Adrenal gland (tissue), 12 donors: ENCODE results near the gene SDK1. TPM values are rescaled to one million over a fixed set of nuclear protein-coding genes. Genes with fewer than 3 reads are reported as not detected.

Source experiments
- DNase-seq, 7 donors: peaks; one replicate each; pipeline ENCODE4 v3.0.0-alpha.2; 2019 to 2020
- H3K27ac ChIP-seq, 5 donors: fragments of 200-600 bp; sonication (generic) in 4 of 5; 1 replicate in 3 of 5; 2 replicates in 2 of 5; pipeline versions ENCODE4 v1.5.1 to v1.8.0; 2016 to 2020; ENCODE audit warnings: mild to moderate bottlenecking in 1 of 5
- H3K27me3 ChIP-seq: fragments of 200-600 bp; 2 replicates; pipeline ENCODE4 v1.8.0; 2021
- H3K36me3 ChIP-seq, 2 donors: fragments of 200-600 bp; replicated peaks in 1 of 2; 1 replicate in 1 of 2; 2 replicates in 1 of 2; pipeline versions ENCODE4 v1.5.1 to v1.8.0; 2018 to 2022
- H3K4me1 ChIP-seq, 2 donors: fragments of 200-600 bp; replicated peaks in 1 of 2; 1 replicate in 1 of 2; 2 replicates in 1 of 2; pipeline versions ENCODE4 v1.5.1 to v1.8.0; 2018 to 2021
- H3K4me3 ChIP-seq, 4 donors: fragments of 200-600 bp; sonication (generic) in 3 of 4; one replicate each; pipeline ENCODE4 v1.5.1; 2016 to 2018
- H3K9me3 ChIP-seq, 3 donors: fragments of 200-600 bp; sonication (generic) in 1 of 3; replicated peaks in 1 of 3; 1 replicate in 2 of 3; 2 replicates in 1 of 3; pipeline versions ENCODE4 v1.5.1 to v1.8.0; 2016 to 2021
- POLR2A ChIP-seq, 2 donors: fragments of 450-650 bp; IDR thresholded peaks; one replicate each; pipeline ENCODE4 v1.6.1; 2017; ENCODE audit warnings: antibody characterized with exemption in 2 of 2, mild to moderate bottlenecking in 2 of 2, moderate library complexity in 1 of 2
- WGBS, 4 donors: extraction: QIAGEN DNeasy Blood & Tissue Kit in 2 of 4; methylation state at CpG; one replicate each; pipeline versions ENCODE4 v1.1.5 to v1.1.7; 2013 to 2017; 5-methylcytosine and 5-hydroxymethylcytosine counted together
- intact Hi-C, 2 donors: fragments of 100-400 bp; cut with DNase I; formaldehyde crosslinking; loops; one replicate each; pipeline versions ENCODE4 v1.14.1 to v1.15.0; 2022 to 2023
- polyA plus RNA-seq, 3 donors: library from polyadenylated mRNA; stranded (reverse); fragments of 200-250 nt in 2 of 3; fragments of 350-450 nt in 1 of 3; fragmentation: Illumina TruSeq in 1 of 3; extraction: RNeasy Lipid Tissue Mini Kit (QIAGEN cat#74804) in 1 of 3; gene quantifications; one replicate each; pipeline ENCODE4 v1.2.3, GENCODE V29; 2013 to 2014
- total RNA-seq, 9 donors: library from RNA; depleted of rRNA in 4 of 9; stranded (reverse); fragments of >200 nt in 4 of 9; fragments of 120-200 nt in 1 of 9; fragmentation: NEBNext Ultra II Directional in 1 of 9; extraction: Animal tissue kit (Norgen Biotek cat#: 25700) in 1 of 9; gene quantifications; one replicate each; pipeline versions ENCODE4 v1.1.0 to v1.2.4, GENCODE V29; 2013 to 2023
- TF ChIP-seq, protein P1 (sequence below), 6 experiments: fragments of 450-650 bp in 4 of 6; fragments of 200-600 bp in 2 of 6; sonication (generic) in 1 of 6; IDR thresholded peaks; 1 replicate in 5 of 6; 2 replicates in 1 of 6; pipeline versions ENCODE4 v1.5.1 to v1.8.0; 2016 to 2021; ENCODE audit warnings: antibody characterized with exemption in 6 of 6, mild to moderate bottlenecking in 2 of 6, moderate library complexity in 1 of 6
- donor health status: healthy with polysubstance abuse.
- donor health status: Bipolar disorder and iron deficiency.
- donor health status: DM: yes; HTN: yes; CAD: no.
- donor health status: DM: no; HTN: no; CAD: no.
- donor health status: DM: no; HTN: no; CAD: no.
- donor health status: DM: yes; HTN: yes; CAD: no.

SDK1 gene
- total and polyA plus RNA-seq, 12 donors, result 0.50 to 3.6 (median 1.5) TPM

DNA sequence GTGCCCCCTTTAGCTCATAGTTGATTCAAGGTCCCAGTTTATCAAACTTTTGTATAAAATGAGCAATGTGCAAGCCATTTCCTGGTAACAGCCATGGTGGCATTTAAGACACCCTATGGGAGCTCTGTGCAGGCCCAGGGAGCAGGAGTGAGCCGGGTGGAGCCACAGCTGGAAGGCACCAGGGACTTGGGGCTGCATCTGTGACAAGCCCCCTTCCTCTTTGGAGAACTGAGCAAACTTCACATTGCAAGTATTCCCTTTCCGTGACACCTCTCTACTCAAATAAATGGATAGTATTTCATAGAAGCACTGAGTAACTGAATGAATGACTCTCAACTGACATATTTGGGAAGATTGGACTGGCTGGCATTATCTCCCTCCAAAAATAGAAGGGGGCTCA is 822.3 kb downstream of the SDK1 start:
- TF ChIP-seq, protein P1, sequence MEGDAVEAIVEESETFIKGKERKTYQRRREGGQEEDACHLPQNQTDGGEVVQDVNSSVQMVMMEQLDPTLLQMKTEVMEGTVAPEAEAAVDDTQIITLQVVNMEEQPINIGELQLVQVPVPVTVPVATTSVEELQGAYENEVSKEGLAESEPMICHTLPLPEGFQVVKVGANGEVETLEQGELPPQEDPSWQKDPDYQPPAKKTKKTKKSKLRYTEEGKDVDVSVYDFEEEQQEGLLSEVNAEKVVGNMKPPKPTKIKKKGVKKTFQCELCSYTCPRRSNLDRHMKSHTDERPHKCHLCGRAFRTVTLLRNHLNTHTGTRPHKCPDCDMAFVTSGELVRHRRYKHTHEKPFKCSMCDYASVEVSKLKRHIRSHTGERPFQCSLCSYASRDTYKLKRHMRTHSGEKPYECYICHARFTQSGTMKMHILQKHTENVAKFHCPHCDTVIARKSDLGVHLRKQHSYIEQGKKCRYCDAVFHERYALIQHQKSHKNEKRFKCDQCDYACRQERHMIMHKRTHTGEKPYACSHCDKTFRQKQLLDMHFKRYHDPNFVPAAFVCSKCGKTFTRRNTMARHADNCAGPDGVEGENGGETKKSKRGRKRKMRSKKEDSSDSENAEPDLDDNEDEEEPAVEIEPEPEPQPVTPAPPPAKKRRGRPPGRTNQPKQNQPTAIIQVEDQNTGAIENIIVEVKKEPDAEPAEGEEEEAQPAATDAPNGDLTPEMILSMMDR (IDR thresholded peaks at IDR 0.05), result no peak
- no peak for TF ChIP-seq POLR2A (IDR thresholded peaks at IDR 0.05)
- no peak for DNase-seq
- H3K4me3 ChIP-seq, result no peak overlapping the region
- no peaks in the 10 kb centered on the region for H3K36me3 ChIP-seq
- intact Hi-C loops, result no loop called here
- 78 to 94% (median 80%) methylated on average over 2 of the region's 2 CpGs for WGBS, 4 donors
- no peaks in the 10 kb centered on the region for H3K27me3 ChIP-seq
- peaks cover 0 to 4% (median 0%) of the 10 kb centered on the region in 3 donors for H3K9me3 ChIP-seq
- H3K27ac ChIP-seq, result no peak overlapping the region
- no peaks in the 10 kb centered on the region for H3K4me1 ChIP-seq

DNA sequence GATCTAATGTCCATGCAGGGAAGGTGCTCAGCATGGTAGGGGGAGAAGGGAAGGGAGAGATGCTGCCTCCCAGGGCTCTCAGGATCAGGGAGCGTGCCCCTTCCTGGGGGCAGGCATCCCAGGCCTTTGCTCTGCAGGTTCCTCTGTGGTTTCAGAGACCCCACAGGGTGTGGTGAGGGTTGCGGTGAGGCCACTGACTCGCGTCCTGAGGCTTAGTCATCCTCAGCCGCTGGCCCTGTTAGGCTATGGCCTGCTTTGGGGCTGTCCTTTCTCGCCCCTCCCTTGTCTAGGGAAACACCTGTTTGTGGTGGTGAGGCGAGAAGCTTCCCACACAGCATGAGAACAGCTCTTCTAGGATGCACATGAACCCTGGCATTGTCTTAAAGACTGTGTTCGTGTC is 822.8 kb downstream of the SDK1 start:
- TF ChIP-seq, protein P1 (IDR thresholded peaks at IDR 0.05), result no peak
- TF ChIP-seq POLR2A (IDR thresholded peaks at IDR 0.05), result no peak
- no peak for DNase-seq
- Histone ChIP-seq H3K4me1 (no peaks in the 10 kb centered on the region), H3K36me3 (no peaks in the 10 kb centered on the region), H3K4me3 (no peak overlapping the region), H3K27me3 (no peaks in the 10 kb centered on the region), H3K9me3 (peaks cover 0 to 4% (median 0%) of the 10 kb centered on the region in 3 donors), H3K27ac (no peak overlapping the region)
- intact Hi-C loops, result no loop called here
- 77 to 82% (median 79%) methylated on average over 2 to 8 of the region's 8 CpGs for WGBS, 4 donors

DNA sequence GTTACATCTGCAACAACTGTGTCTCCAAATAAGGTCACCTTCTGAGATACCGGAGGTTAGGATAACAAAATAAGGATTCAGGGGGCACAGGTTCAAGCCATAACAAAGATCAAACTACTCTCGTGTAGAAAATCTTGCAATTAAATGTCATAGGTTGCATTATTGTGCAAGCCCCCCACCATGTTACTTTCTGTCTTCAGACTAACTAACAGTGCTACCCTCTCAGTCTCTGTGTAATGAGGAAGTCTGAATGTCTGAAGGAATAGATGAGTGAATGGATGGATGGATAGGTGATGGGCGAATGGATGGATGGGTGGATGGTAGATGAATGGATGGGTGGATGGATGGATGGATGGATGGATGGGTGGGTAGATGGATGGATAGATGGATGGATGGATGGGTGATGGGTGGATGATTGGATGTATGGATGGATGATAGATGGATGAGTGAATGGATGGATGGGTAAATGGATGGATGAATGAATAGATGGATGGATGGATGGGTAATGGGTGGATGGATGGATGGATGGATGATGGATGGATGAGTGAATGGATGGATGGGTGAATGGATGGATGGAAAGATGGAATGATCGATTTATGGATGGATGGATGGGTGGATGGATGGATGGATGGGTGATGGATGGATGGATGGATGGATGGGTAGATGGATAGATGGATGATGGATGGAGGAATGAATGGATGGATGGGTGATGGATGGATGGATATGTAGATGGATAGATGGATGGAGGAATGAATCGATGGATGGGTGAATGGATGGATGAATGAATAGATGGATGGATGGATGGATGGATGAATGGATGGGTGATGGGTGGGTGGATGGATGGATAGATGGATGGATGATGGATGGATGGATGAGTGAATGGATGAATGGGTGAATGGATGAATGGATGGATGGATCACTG is 823.8 kb downstream of the SDK1 start:
- DNase-seq, result no peak
- 78 to 84% (median 81%) methylated on average over 5 of the region's 5 CpGs for WGBS, 4 donors
- no peaks in the 10 kb centered on the region for H3K4me1 ChIP-seq
- intact Hi-C loops, result no loop called here
- no peaks in the 10 kb centered on the region for H3K27me3 ChIP-seq
- peaks cover 0 to 4% (median 0%) of the 10 kb centered on the region in 3 donors for H3K9me3 ChIP-seq
- H3K27ac ChIP-seq, result no peak overlapping the region
- no peak for TF ChIP-seq POLR2A (IDR thresholded peaks at IDR 0.05)
- TF ChIP-seq, protein P1 (IDR thresholded peaks at IDR 0.05), result no peak
- no peak overlapping the region for H3K4me3 ChIP-seq
- no peaks in the 10 kb centered on the region for H3K36me3 ChIP-seq

DNA sequence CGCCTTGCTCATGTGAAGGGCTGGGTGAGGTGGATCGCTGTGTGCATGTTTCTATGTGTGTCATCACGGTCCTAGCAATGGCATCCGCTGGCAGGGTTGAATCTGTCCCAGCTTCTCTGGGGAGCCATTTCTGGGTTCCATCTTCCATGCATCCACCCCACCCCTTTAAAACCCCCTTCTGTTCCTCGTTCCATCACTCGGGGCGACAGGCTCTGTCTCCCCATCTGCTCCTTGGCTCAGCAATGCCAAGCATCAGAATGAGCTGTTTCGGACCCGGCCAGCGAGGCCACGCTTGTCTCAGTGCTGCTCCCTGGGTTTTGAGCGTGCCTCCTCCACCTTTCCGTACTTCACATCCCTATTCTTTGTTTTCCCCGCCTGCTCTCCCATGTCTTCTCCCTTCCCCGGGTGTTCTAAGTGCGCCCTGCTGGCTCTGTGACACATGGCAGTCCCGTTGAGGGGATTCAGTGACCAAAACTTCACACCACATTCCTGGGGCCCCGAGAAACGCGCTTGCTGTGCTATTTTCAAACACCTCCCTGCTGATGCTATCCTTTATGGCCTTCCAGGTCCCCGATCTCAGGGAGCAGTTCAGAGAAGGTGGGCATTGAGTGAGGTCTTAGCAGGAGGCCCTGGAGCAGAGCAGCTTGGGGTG is 827.0 kb downstream of the SDK1 start:
- TF ChIP-seq POLR2A (IDR thresholded peaks at IDR 0.05), result no peak
- TF ChIP-seq, protein P1 (IDR thresholded peaks at IDR 0.05), result no peak
- Histone ChIP-seq H3K27ac (no peak overlapping the region), H3K9me3 (no peaks in the 10 kb centered on the region), H3K36me3 (no peaks in the 10 kb centered on the region), H3K4me1 (no peaks in the 10 kb centered on the region), H3K27me3 (no peaks in the 10 kb centered on the region), H3K4me3 (no peak overlapping the region)
- intact Hi-C loops, result no loop called here
- 85 to 91% (median 87%) methylated on average over 19 to 21 of the region's 21 CpGs for WGBS, 4 donors
- no peak for DNase-seq
